ENCODE data around the gene NUMBL. TPM values are rescaled to one million over a fixed set of nuclear protein-coding genes. Genes with fewer than 3 reads are reported as not detected.

NUMBL gene
- total RNA-seq, 2 experiments from 2014 or later, result 6.2 to 9.2 TPM

- H3K4me3 Mint-ChIP-seq, result no peak overlapping the region
- DNase-seq, result no peak
- peaks cover 28% of the 10 kb centered on the region for H3K4me1 Mint-ChIP-seq (ENCODE audit: low read depth)
- H3K27me3 Mint-ChIP-seq (ENCODE audit: low read depth), result no peaks in the 10 kb centered on the region
- CTCF ChIA-PET, result interaction anchor here (1.4 to 8.9 kb wide), 2 partner anchors 13 to 81 kb away, joined by 3 to 66 read pairs; no protein-coding TSS in a partner anchor
- intact Hi-C loops (cut with micrococcal nuclease), result no loop called here
- peaks cover 44% of the 10 kb centered on the region for H3K36me3 Mint-ChIP-seq (ENCODE audit: low read depth)
- no peak overlapping the region for H3K27ac Mint-ChIP-seq
- H3K9me3 Mint-ChIP-seq, result no peaks in the 10 kb centered on the region
Observed at GRCh38 chr19:40621283-40621682, 69.2 kb downstream of the NUMBL start.

GRCh38 chr19:40620161-40620485 is 70.3 kb downstream of the NUMBL start:
- peaks cover 43% of the 10 kb centered on the region for H3K36me3 Mint-ChIP-seq (ENCODE audit: low read depth)

GRCh38 chr19:40619333-40620160 is 70.9 kb downstream of the NUMBL start:
- CTCF ChIA-PET, result interaction anchor here (0.7 to 8.9 kb wide), 5 partner anchors 15 to 152 kb away, joined by 3 to 66 read pairs (median 3); no protein-coding TSS in a partner anchor
- peak overlapping the region; percentile 76 for H3K27ac Mint-ChIP-seq
- no peaks in the 10 kb centered on the region for H3K27me3 Mint-ChIP-seq (ENCODE audit: low read depth)
- H3K9me3 Mint-ChIP-seq, result no peaks in the 10 kb centered on the region
- H3K4me1 Mint-ChIP-seq (ENCODE audit: low read depth), result peaks cover 43% of the 10 kb centered on the region
- intact Hi-C loops (cut with micrococcal nuclease), result loop anchor here (10.0 kb wide), 4 partner anchors 625 to 1215 kb away; partner anchors contain the start of genes TGFB1, ZFP36 and ZNF546
- no peak overlapping the region for H3K4me3 Mint-ChIP-seq
- DNase-seq, result peak; percentile 52
- peaks cover 43% of the 10 kb centered on the region for H3K36me3 Mint-ChIP-seq (ENCODE audit: low read depth)

More at GRCh38 chr19:40620161-40620485, 70.3 kb downstream of the NUMBL start:
- Mint-ChIP-seq H3K4me1 (ENCODE audit: low read depth) (peaks cover 38% of the 10 kb centered on the region), H3K4me3 (no peak overlapping the region), H3K9me3 (no peaks in the 10 kb centered on the region), H3K27me3 (ENCODE audit: low read depth) (no peaks in the 10 kb centered on the region), H3K27ac (peak overlapping the region; percentile 76)
- no peak for DNase-seq
- CTCF ChIA-PET, result interaction anchor here (0.7 to 8.9 kb wide), 6 partner anchors 14 to 151 kb away, joined by 3 to 66 read pairs (median 3); no protein-coding TSS in a partner anchor
- intact Hi-C loops (cut with micrococcal nuclease), result no loop called here

GRCh38 chr19:40617961-40618360 is 72.5 kb downstream of the NUMBL start:
- DNase-seq, result no peak
- CTCF ChIA-PET, result interaction anchor here (0.6 to 8.9 kb wide), 3 partner anchors 15 to 832 kb away, joined by 3 to 66 read pairs (median 3); no protein-coding TSS in a partner anchor
- Mint-ChIP-seq H3K4me1 (ENCODE audit: low read depth) (peaks cover 48% of the 10 kb centered on the region), H3K4me3 (no peak overlapping the region), H3K27me3 (ENCODE audit: low read depth) (no peaks in the 10 kb centered on the region), H3K36me3 (ENCODE audit: low read depth) (peaks cover 41% of the 10 kb centered on the region), H3K27ac (no peak overlapping the region), H3K9me3 (no peaks in the 10 kb centered on the region)
- intact Hi-C loops (cut with micrococcal nuclease), result loop anchor here (10.0 kb wide), 4 partner anchors 623 to 1213 kb away; partner anchors contain the start of genes TGFB1, ZFP36 and ZNF546

- intact Hi-C loops (cut with micrococcal nuclease), result loop anchor here (10.0 kb wide), 4 partner anchors 622 to 1212 kb away; partner anchors contain the start of genes TGFB1, ZFP36 and ZNF546
- no peaks in the 10 kb centered on the region for H3K27me3 Mint-ChIP-seq (ENCODE audit: low read depth)
- no peaks in the 10 kb centered on the region for H3K9me3 Mint-ChIP-seq
- H3K27ac Mint-ChIP-seq, result peak overlapping the region; percentile 79
- no peak for DNase-seq
- peaks cover 56% of the 10 kb centered on the region for H3K4me1 Mint-ChIP-seq (ENCODE audit: low read depth)
- H3K36me3 Mint-ChIP-seq (ENCODE audit: low read depth), result peaks cover 34% of the 10 kb centered on the region
- H3K4me3 Mint-ChIP-seq, result no peak overlapping the region
- CTCF ChIA-PET, result interaction anchor here (0.7 to 2.6 kb wide), 4 partner anchors 13 to 152 kb away, joined by 3 to 27 read pairs (median 5); no protein-coding TSS in a partner anchor
Observed at GRCh38 chr19:40616941-40617340, 73.5 kb downstream of the NUMBL start.

- Mint-ChIP-seq H3K4me1 (ENCODE audit: low read depth) (peaks cover 59% of the 10 kb centered on the region), H3K36me3 (ENCODE audit: low read depth) (peaks cover 28% of the 10 kb centered on the region), H3K27ac (peak overlapping the region; percentile 97), H3K9me3 (no peaks in the 10 kb centered on the region), H3K4me3 (no peak overlapping the region), H3K27me3 (ENCODE audit: low read depth) (no peaks in the 10 kb centered on the region)
- CTCF ChIA-PET, result interaction anchor here (0.6 to 2.6 kb wide), 8 partner anchors 11 to 203 kb away, joined by 3 to 27 read pairs (median 4); no protein-coding TSS in a partner anchor
- intact Hi-C loops (cut with micrococcal nuclease), result loop anchor here (10.0 kb wide), 4 partner anchors 621 to 1211 kb away; partner anchors contain the start of genes TGFB1, ZFP36 and ZNF546
- no peak for DNase-seq
Observed at GRCh38 chr19:40616178-40616577, 74.3 kb downstream of the NUMBL start.

Other genes starting within 250 kb of the NUMBL start
- 1 to 10 TPM; 3.8 to 7.3 TPM for gene SERTAD3, start 246.3 kb downstream of the NUMBL start, total RNA-seq
- gene BLVRB, start 224.9 kb downstream of the NUMBL start, total RNA-seq, result 10 to 100 TPM; 29.4 to 30.2 TPM
- gene SPTBN4, start 223.7 kb downstream of the NUMBL start, total RNA-seq, result 1 to 10 TPM in 1 of 2 experiments, under 1 TPM in 1; 0.91 to 1.1 TPM
- gene SHKBP1, start 113.8 kb downstream of the NUMBL start, total RNA-seq, result 10 to 100 TPM; 90.1 to 99.4 TPM
- gene LTBP4, start 89.3 kb downstream of the NUMBL start, total RNA-seq, result 100 to 1,000 TPM; 147 to 153 TPM
- 10 to 100 TPM; 19.8 to 21.3 TPM for gene COQ8B, start 26.2 kb upstream of the NUMBL start, total RNA-seq
- 1 to 10 TPM; 4.4 to 4.7 TPM for gene ITPKC, start 26.5 kb upstream of the NUMBL start, total RNA-seq
- 10 to 100 TPM; 23.0 to 25.0 TPM for gene ACTMAP, start 59.8 kb upstream of the NUMBL start, total RNA-seq
- 100 to 1,000 TPM; 264 to 312 TPM for gene SNRPA, start 60.6 kb upstream of the NUMBL start, total RNA-seq
- gene MIA, start 84.9 kb upstream of the NUMBL start, total RNA-seq, result not detected
- gene RAB4B, start 87.6 kb upstream of the NUMBL start, total RNA-seq, result 10 to 100 TPM; 40.0 to 40.3 TPM
- gene EGLN2, start 108.5 kb upstream of the NUMBL start, total RNA-seq, result 10 to 100 TPM; 80.0 to 83.7 TPM
- gene CYP2A6, start 159.8 kb upstream of the NUMBL start, total RNA-seq, result not detected
- gene CYP2A7, start 191.6 kb upstream of the NUMBL start, total RNA-seq, result not detected

Data from activated naive CD4-positive, alpha-beta T cell treated with anti-CD3 and anti-CD28 coated beads for 36 hours (primary cell).